ENCODE results near the gene DEFB123.
"Not testable (repeated sequence)": the region's sequence is repeated elsewhere in the genome, so short reads cannot be mapped to it uniquely, and the experiment has no call there.

DEFB123 gene

GRCh38 chr20:31415653-31416052, 24.8 kb upstream of the DEFB123 start:
- TF ChIP-seq CTCF (IDR thresholded peaks at IDR 0.05; ENCODE audit: insufficient read depth, low read depth, low read length, missing control alignments) = no peak
- H3K4me3 ChIP-seq (ENCODE audit: low read depth, low read length) = no peak overlapping the region
- DNase-seq (ENCODE audit: low read depth) = no peak

- no peak overlapping the region for H3K4me3 ChIP-seq (ENCODE audit: low read depth, low read length)
- no peak for DNase-seq (ENCODE audit: low read depth)
- TF ChIP-seq CTCF (IDR thresholded peaks at IDR 0.05; ENCODE audit: insufficient read depth, low read depth, low read length, missing control alignments) = no peak
Observed at GRCh38 chr20:31418307-31418706, 22.1 kb upstream of the DEFB123 start.

GRCh38 chr20:31425797-31426196, 14.6 kb upstream of the DEFB123 start:
- TF ChIP-seq CTCF (IDR thresholded peaks at IDR 0.05; ENCODE audit: insufficient read depth, low read depth, low read length, missing control alignments) = no peak
- no peak overlapping the region for H3K4me3 ChIP-seq (ENCODE audit: low read depth, low read length)
- DNase-seq (ENCODE audit: low read depth) = no peak

GRCh38 chr20:31426891-31427551, 13.4 kb upstream of the DEFB123 start:
- not testable (repeated sequence) for DNase-seq (ENCODE audit: low read depth); H3K4me3 ChIP-seq (ENCODE audit: low read depth, low read length)

GRCh38 chr20:31427576-31427975, 12.9 kb upstream of the DEFB123 start:
- not testable (repeated sequence) for DNase-seq (ENCODE audit: low read depth); H3K4me3 ChIP-seq (ENCODE audit: low read depth, low read length)

GRCh38 chr20:31430568-31431115, 9.8 kb upstream of the DEFB123 start:
- H3K4me3 ChIP-seq (ENCODE audit: low read depth, low read length) = no peak overlapping the region
- no peak for TF ChIP-seq CTCF (IDR thresholded peaks at IDR 0.05; ENCODE audit: insufficient read depth, low read depth, low read length, missing control alignments)
- DNase-seq (ENCODE audit: low read depth) = no peak

- H3K4me3 ChIP-seq (ENCODE audit: low read depth, low read length) = no peak overlapping the region
- DNase-seq (ENCODE audit: low read depth) = no peak
- no peak for TF ChIP-seq CTCF (IDR thresholded peaks at IDR 0.05; ENCODE audit: insufficient read depth, low read depth, low read length, missing control alignments)
Observed at GRCh38 chr20:31446084-31446819, 5.8 kb downstream of the DEFB123 start.
